ENCODE data around the gene AFDN.

Gene AFDN

DNA sequence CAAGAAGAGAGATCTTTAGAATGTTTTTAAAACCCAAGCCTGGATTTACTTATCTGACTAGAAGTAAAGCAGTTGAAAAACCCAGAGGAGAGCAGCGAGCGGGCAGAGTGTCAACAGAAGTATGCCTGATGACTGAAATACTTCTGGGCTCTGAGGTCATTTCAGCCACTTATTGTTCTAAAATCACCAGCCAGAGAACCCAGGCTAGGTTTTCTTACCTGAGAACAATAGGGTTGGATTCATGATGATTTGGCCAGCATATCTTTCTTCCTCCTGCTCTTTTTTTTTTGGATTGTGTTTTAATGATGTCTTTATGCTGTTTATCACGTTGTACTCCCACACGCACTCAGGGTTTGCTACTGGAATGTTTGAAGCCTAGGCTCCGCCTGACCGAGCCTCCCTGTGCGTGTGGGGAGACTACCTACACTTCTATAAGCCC lies 107.7 kb downstream of the AFDN start:
- Histone ChIP-seq H2AFZ (ENCODE audit: low read length) (no peak overlapping the region), H3K9ac (ENCODE audit: low read length) (no peak overlapping the region), H3F3A (ENCODE audit: insufficient read depth, low read length) (no peaks in the 10 kb centered on the region), H3K4me1 (ENCODE audit: low read length) (0 out of 2 replicates have a peak, but pooled peaks cover 9% of the 10 kb centered on the region), H3K9me2 (replicated peaks; ENCODE audit: insufficient read depth, low read length) (no peaks in the 10 kb centered on the region), H3K27me3 (replicated peaks; ENCODE audit: insufficient read depth, low read length) (no peaks in the 10 kb centered on the region), H3K4me3 (ENCODE audit: low read length) (no peak overlapping the region), H3K9me3 (replicated peaks; ENCODE audit: insufficient read depth, low read length) (no peaks in the 10 kb centered on the region), H4K20me1 (ENCODE audit: insufficient read depth, low read length) (no peaks in the 10 kb centered on the region), H3K4me2 (ENCODE audit: low read depth, low read length) (no peak overlapping the region), H3K27ac (ENCODE audit: low read length) (no peak overlapping the region), H3K79me2 (ENCODE audit: low read length) (no peaks in the 10 kb centered on the region), H3K36me3 (replicated peaks; ENCODE audit: insufficient read depth, low read length) (no peaks in the 10 kb centered on the region)
- TF ChIP-seq EZH2phosphoT487 (IDR thresholded peaks at IDR 0.05; ENCODE audit: low read length) (no peak), EZH2 (optimal IDR thresholded peaks at IDR 0.05; ENCODE audit: low read depth, low read length) (no peak), CTCF (IDR thresholded peaks at IDR 0.05; ENCODE audit: low read length) (no peak)
- DNase-seq, result no peak

GRCh38 chr6:167936051-167936450 lies 109.3 kb downstream of the AFDN start:
- no peak overlapping the region for H3K4me3 ChIP-seq (ENCODE audit: low read length)
- H2AFZ ChIP-seq (ENCODE audit: low read length), result no peak overlapping the region
- no peak overlapping the region for H3K4me2 ChIP-seq (ENCODE audit: low read depth, low read length)
- DNase-seq, result no peak
- H3K27ac ChIP-seq (ENCODE audit: low read length), result no peak overlapping the region
- H3K27me3 ChIP-seq (replicated peaks; ENCODE audit: insufficient read depth, low read length), result no peaks in the 10 kb centered on the region
- no peaks in the 10 kb centered on the region for H3K9me3 ChIP-seq (replicated peaks; ENCODE audit: insufficient read depth, low read length)
- H4K20me1 ChIP-seq (ENCODE audit: insufficient read depth, low read length), result no peaks in the 10 kb centered on the region
- no peak overlapping the region for H3K9ac ChIP-seq (ENCODE audit: low read length)
- 0 out of 2 replicates have a peak, but pooled peaks cover 9% of the 10 kb centered on the region for H3K4me1 ChIP-seq (ENCODE audit: low read length)
- H3K79me2 ChIP-seq (ENCODE audit: low read length), result no peaks in the 10 kb centered on the region
- no peaks in the 10 kb centered on the region for H3K36me3 ChIP-seq (replicated peaks; ENCODE audit: insufficient read depth, low read length)
- TF ChIP-seq CTCF (IDR thresholded peaks at IDR 0.05; ENCODE audit: low read length) (no peak), EZH2phosphoT487 (IDR thresholded peaks at IDR 0.05; ENCODE audit: low read length) (no peak), EZH2 (optimal IDR thresholded peaks at IDR 0.05; ENCODE audit: low read depth, low read length) (no peak)
- no peaks in the 10 kb centered on the region for H3K9me2 ChIP-seq (replicated peaks; ENCODE audit: insufficient read depth, low read length)
- no peaks in the 10 kb centered on the region for H3F3A ChIP-seq (ENCODE audit: insufficient read depth, low read length)

- H3K4me2 ChIP-seq (ENCODE audit: low read depth, low read length), result no peak overlapping the region
- H3K36me3 ChIP-seq (replicated peaks; ENCODE audit: insufficient read depth, low read length), result no peaks in the 10 kb centered on the region
- H3K27me3 ChIP-seq (replicated peaks; ENCODE audit: insufficient read depth, low read length), result no peaks in the 10 kb centered on the region
- no peaks in the 10 kb centered on the region for H4K20me1 ChIP-seq (ENCODE audit: insufficient read depth, low read length)
- H3K4me3 ChIP-seq (ENCODE audit: low read length), result no peak overlapping the region
- no peak for TF ChIP-seq CTCF (IDR thresholded peaks at IDR 0.05; ENCODE audit: low read length)
- TF ChIP-seq EZH2phosphoT487 (IDR thresholded peaks at IDR 0.05; ENCODE audit: low read length), result no peak
- TF ChIP-seq EZH2 (optimal IDR thresholded peaks at IDR 0.05; ENCODE audit: low read depth, low read length), result no peak
- H3K9me3 ChIP-seq (replicated peaks; ENCODE audit: insufficient read depth, low read length), result no peaks in the 10 kb centered on the region
- H2AFZ ChIP-seq (ENCODE audit: low read length), result no peak overlapping the region
- no peak for DNase-seq
- H3F3A ChIP-seq (ENCODE audit: insufficient read depth, low read length), result no peaks in the 10 kb centered on the region
- no peak overlapping the region for H3K27ac ChIP-seq (ENCODE audit: low read length)
- no peaks in the 10 kb centered on the region for H3K79me2 ChIP-seq (ENCODE audit: low read length)
- no peaks in the 10 kb centered on the region for H3K9me2 ChIP-seq (replicated peaks; ENCODE audit: insufficient read depth, low read length)
- 0 out of 2 replicates have a peak, but pooled peaks cover 9% of the 10 kb centered on the region for H3K4me1 ChIP-seq (ENCODE audit: low read length)
- H3K9ac ChIP-seq (ENCODE audit: low read length), result no peak overlapping the region
Observed at GRCh38 chr6:167937301-167937700, 110.6 kb downstream of the AFDN start.

All from MM.1S (cell line).